IMR-90 (cell line): ENCODE measurements around the gene QRFP. TPM values are rescaled to one million over a fixed set of nuclear protein-coding genes. Genes with fewer than 3 reads are reported as not detected.

Source experiments
- ATAC-seq: fragments of 200-7000 bp; cut with Tn5 transposase; 2 replicates; pipeline ENCODE4 v1.9.1; 2020; ENCODE audit warnings: low read depth, mild to moderate bottlenecking, moderate library complexity
- BruUV-seq: library from RNA; stranded (reverse); fragments of 400-500 nt; replicated peaks from 2 replicates; lab custom pipeline; 2021; lab: Mats Ljungman, UMichigan
- CTCF ChIA-PET: fragments of 300-600 bp; formaldehyde crosslinking; extraction: SDS; loops from one replicate; lab custom pipeline; 2021; ENCODE audit warnings: antibody characterized with exemption; lab: Yijun Ruan, JAX
- POLR2A ChIA-PET: fragments of 300-600 bp; sonication (Branson Sonifier 250); formaldehyde crosslinking; loops from one replicate; lab custom pipeline; 2022; ENCODE audit warnings: antibody characterized with exemption; ENCODE audit not compliant: unreplicated experiment; lab: Charles Lee
- DNase-seq: peaks from one replicate; pipeline ENCODE4 v3.0.0; 2013
- H2AFZ ChIP-seq: replicated peaks from 2 replicates; pipeline ENCODE3; 2013; ENCODE audit warnings: low read length, mild to moderate bottlenecking; ENCODE audit not compliant: poor library complexity
- H2AK5ac ChIP-seq: 2 replicates; pipeline ENCODE4 v1.6.1; 2013; ENCODE audit warnings: low read depth, low read length, inconsistent platforms
- H2AK9ac ChIP-seq: replicated peaks from 2 replicates; pipeline ENCODE3; 2013; ENCODE audit warnings: mild to moderate bottlenecking, low read depth, low read length, moderate library complexity; ENCODE audit not compliant: poor library complexity
- H2BK120ac ChIP-seq: 2 replicates; pipeline ENCODE4 v1.6.1; 2013; ENCODE audit warnings: low read depth, low read length, inconsistent platforms
- H2BK15ac ChIP-seq: 3 replicates; pipeline ENCODE4 v1.6.1; 2013; ENCODE audit warnings: low read depth, low read length, inconsistent platforms
- H2BK20ac ChIP-seq: 2 replicates; pipeline ENCODE4 v1.6.1; 2013; ENCODE audit warnings: low read depth, mild to moderate bottlenecking, inconsistent platforms, low read length, moderate library complexity
- H2BK5ac ChIP-seq: 2 replicates; pipeline ENCODE4 v1.6.1; 2013; ENCODE audit warnings: mild to moderate bottlenecking, low read depth, low read length, inconsistent platforms; ENCODE audit not compliant: poor library complexity, severe bottlenecking
- H3K14ac ChIP-seq: replicated peaks from 2 replicates; pipeline ENCODE4 v1.6.1; 2013; ENCODE audit warnings: low read depth, low read length, inconsistent platforms
- H3K18ac ChIP-seq: 2 replicates; pipeline ENCODE4 v1.6.1; 2013; ENCODE audit warnings: low read depth, low read length, control low read depth
- H3K23ac ChIP-seq: 2 replicates; pipeline ENCODE4 v1.6.1; 2013; ENCODE audit warnings: low read depth, low read length, inconsistent platforms
- H3K27ac ChIP-seq: 2 replicates; pipeline ENCODE4 v1.5.1; 2013; ENCODE audit warnings: mild to moderate bottlenecking, control low read depth, low read length; ENCODE audit not compliant: insufficient read depth
- H3K27me3 ChIP-seq: 2 replicates; pipeline ENCODE4 v1.6.1; 2013; ENCODE audit warnings: low read length; ENCODE audit not compliant: control insufficient read depth, insufficient read depth
- H3K36me3 ChIP-seq: 2 replicates; pipeline ENCODE4 v1.6.1; 2013; ENCODE audit warnings: low read length, mixed read lengths; ENCODE audit not compliant: control insufficient read depth, insufficient read depth
- H3K4ac ChIP-seq: 2 replicates; pipeline ENCODE4 v1.6.1; 2013; ENCODE audit warnings: low read depth, low read length, inconsistent platforms
- H3K4me1 ChIP-seq: 2 replicates; pipeline ENCODE4 v1.6.1; 2013; ENCODE audit warnings: low read length, mixed read lengths; ENCODE audit not compliant: control insufficient read depth, insufficient read depth
- H3K4me2 ChIP-seq: 2 replicates; pipeline ENCODE4 v1.6.1; 2013; ENCODE audit warnings: low read depth, mild to moderate bottlenecking, control low read depth, low read length, moderate library complexity
- H3K4me3 ChIP-seq: 2 replicates; pipeline ENCODE4 v1.5.1; 2013; ENCODE audit warnings: low read depth, mild to moderate bottlenecking, control low read depth, low read length, moderate library complexity; ENCODE audit not compliant: insufficient read depth
- H3K56ac ChIP-seq: 2 replicates; pipeline ENCODE4 v1.6.1; 2013; ENCODE audit warnings: low read length, inconsistent platforms; ENCODE audit not compliant: insufficient read depth; ENCODE audit errors: extremely low read depth
- H3K79me1 ChIP-seq, 2 experiments: 2 replicates each; pipeline ENCODE4 v1.6.1; 2013; ENCODE audit warnings: low read length in 2 of 2, inconsistent platforms in 1 of 2, low read depth in 1 of 2
- H3K9ac ChIP-seq: 2 replicates; pipeline ENCODE4 v1.6.1; 2013; ENCODE audit warnings: low read depth, low read length, control low read depth
- H3K9me1 ChIP-seq: 2 replicates; pipeline ENCODE4 v1.6.1; 2013; ENCODE audit warnings: low read length, inconsistent platforms; ENCODE audit not compliant: insufficient read depth
- H3K9me3 ChIP-seq: 2 replicates; pipeline ENCODE4 v1.6.1; 2013; ENCODE audit warnings: low read length; ENCODE audit not compliant: control insufficient read depth, insufficient read depth
- H4K20me1 ChIP-seq: 2 replicates; pipeline ENCODE4 v1.6.1; 2013; ENCODE audit warnings: low read length, inconsistent platforms; ENCODE audit not compliant: insufficient read depth
- H4K5ac ChIP-seq: 2 replicates; pipeline ENCODE4 v1.6.1; 2013; ENCODE audit warnings: mild to moderate bottlenecking, low read depth, low read length, control low read depth
- H4K8ac ChIP-seq, 2 experiments: 2 replicates each; pipeline ENCODE4 v1.6.1; 2013; ENCODE audit warnings: low read depth in 2 of 2, low read length in 2 of 2, control low read depth in 1 of 2, inconsistent platforms in 1 of 2
- H4K91ac ChIP-seq: 2 replicates; pipeline ENCODE4 v1.6.1; 2013; ENCODE audit warnings: low read depth, low read length, inconsistent platforms; ENCODE audit not compliant: insufficient read depth
- CHD1 ChIP-seq: IDR thresholded peaks from 2 replicates; pipeline ENCODE4 v1.6.1; 2012; ENCODE audit warnings: low read depth, low read length, improper control_type of control experiment
- WGBS, 2 experiments: methylation state at CpG; one replicate each; pipeline versions ENCODE4 v1.1.5 to v1.1.7; 2013; ENCODE audit warnings: missing lambda C conversion rate in 2 of 2; ENCODE audit not compliant: insufficient read length in 1 of 2; ENCODE audit errors: extremely low coverage in 2 of 2; 5-methylcytosine and 5-hydroxymethylcytosine counted together
- dilution Hi-C: fragments of 300-500 bp; cut with HindIII; formaldehyde crosslinking; loops from one replicate; pipeline ENCODE4 v1.14.3; 2018; ENCODE audit warnings: low sequenced_read_pairs; ENCODE audit not compliant: unreplicated experiment
- in situ Hi-C: fragments of 300-500 bp; cut with MboI; formaldehyde crosslinking; loops from 3 replicates; pipeline ENCODE4 v1.14.3; 2019; ENCODE audit warnings: low sequenced_read_pairs, inconsistent platforms, mixed read lengths
- intact Hi-C: fragments of 100-400 bp; cut with micrococcal nuclease; formaldehyde crosslinking; loops from 2 replicates; pipeline ENCODE4 v1.10.0; 2022
- polyA plus RNA-seq, 3 experiments: library from polyadenylated mRNA; depleted of rRNA; stranded (reverse); fragments of >200 nt; gene quantifications; 2 replicates each; pipeline ENCODE4 v1.2.3, GENCODE V29; 2012; ENCODE audit warnings: low replicate concordance in 1 of 3
- total RNA-seq: library from RNA; depleted of rRNA; stranded (reverse); fragments of >200 nt; gene quantifications from 2 replicates; pipeline ENCODE4 v1.2.3, GENCODE V29; 2012
- TF ChIP-seq, protein P1 (sequence below): fragments of 150-350 bp; IDR thresholded peaks from 2 replicates; pipeline ENCODE4 v1.6.1; 2017; ENCODE audit warnings: mild to moderate bottlenecking, antibody characterized with exemption, low read length, low read depth

The QRFP gene
- total and polyA plus RNA-seq, 2 of the 4 experiments (the other 2 are of a cell fraction), result not detected

GRCh38 chr9:130869250-130869649, 27.4 kb downstream of the QRFP start:
- peaks cover 56% of the 10 kb centered on the region for H3K36me3 ChIP-seq
- peaks cover 2% of the 10 kb centered on the region; the same call in 1 of the 2 replicates for H3K4me1 ChIP-seq
- peaks cover 56% of the 10 kb centered on the region for H4K20me1 ChIP-seq
- H3K9me3 ChIP-seq, result no peaks in the 10 kb centered on the region
- POLR2A ChIA-PET, result no interaction called here
- H3K14ac ChIP-seq, result no peak overlapping the region
- H2BK15ac ChIP-seq, result no peak overlapping the region
- H2BK20ac ChIP-seq, result no peak overlapping the region
- no peak overlapping the region for H3K56ac ChIP-seq
- no peak overlapping the region for H2AK5ac ChIP-seq
- 20% methylated on average over 1 of the region's 8 CpGs; no CpG with 5 or more reads in 1 of the 2 experiments for WGBS, 2 experiments
- peaks cover 45 to 94% of the 10 kb centered on the region in 2 experiments for H3K79me1 ChIP-seq
- H3K27me3 ChIP-seq, result no peaks in the 10 kb centered on the region
- H3K27ac ChIP-seq, result no peak overlapping the region
- in situ Hi-C loops (no loop called here), dilution Hi-C loops (no loop called here), intact Hi-C loops (no loop called here)
- no peak overlapping the region for H3K9ac ChIP-seq
- TF ChIP-seq CHD1, result no peak
- TF ChIP-seq, protein P1, sequence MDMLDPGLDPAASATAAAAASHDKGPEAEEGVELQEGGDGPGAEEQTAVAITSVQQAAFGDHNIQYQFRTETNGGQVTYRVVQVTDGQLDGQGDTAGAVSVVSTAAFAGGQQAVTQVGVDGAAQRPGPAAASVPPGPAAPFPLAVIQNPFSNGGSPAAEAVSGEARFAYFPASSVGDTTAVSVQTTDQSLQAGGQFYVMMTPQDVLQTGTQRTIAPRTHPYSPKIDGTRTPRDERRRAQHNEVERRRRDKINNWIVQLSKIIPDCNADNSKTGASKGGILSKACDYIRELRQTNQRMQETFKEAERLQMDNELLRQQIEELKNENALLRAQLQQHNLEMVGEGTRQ, result no peak
- no peak overlapping the region for H2BK120ac ChIP-seq
- no peak overlapping the region for H2AK9ac ChIP-seq
- no peak overlapping the region for H4K91ac ChIP-seq
- H3K23ac ChIP-seq, result no peak overlapping the region
- ATAC-seq (no peak), DNase-seq (peak; percentile 42)
- no peak overlapping the region for H3K4me3 ChIP-seq
- H3K4ac ChIP-seq, result no peak overlapping the region
- no peak overlapping the region for H2AFZ ChIP-seq
- no peaks in the 10 kb centered on the region for H3K9me1 ChIP-seq
- H2BK5ac ChIP-seq, result no peak overlapping the region
- no peak overlapping the region for H4K5ac ChIP-seq
- CTCF ChIA-PET, result interaction anchor here (0.8 to 1.7 kb wide), 7 partner anchors 11 to 177 kb away, joined by 3 to 11 read pairs (median 5); no protein-coding TSS in a partner anchor
- no TSS peak for BruUV-seq
- no peak overlapping the region for H3K4me2 ChIP-seq
- H3K18ac ChIP-seq, result no peak overlapping the region
- H4K8ac ChIP-seq, result no peak overlapping the region
